HCT116 (cell line): ENCODE data around the gene B3GALNT1. TPM values are rescaled to one million over a fixed set of nuclear protein-coding genes. Genes with fewer than 3 reads are reported as not detected.

Experiments used
- ATAC-seq: fragments of 200-7000 bp; cut with Tn5 transposase; 2 replicates; pipeline ENCODE4 v1.9.1; 2020; ENCODE audit warnings: mild to moderate bottlenecking, moderate library complexity
- BruUV-seq: library from RNA; stranded (reverse); fragments of 400-500 nt; replicated peaks from 2 replicates; lab custom pipeline; 2021; lab: Mats Ljungman, UMichigan
- CTCF ChIA-PET: fragments of 300-600 bp; sonication (Branson Sonifier 250); formaldehyde crosslinking; loops from one replicate; lab custom pipeline; 2021; ENCODE audit warnings: antibody characterized with exemption; lab: Charles Lee
- POLR2A ChIA-PET: fragments of 300-600, 350-600 bp; sonication (Branson Sonifier 250); formaldehyde crosslinking; loops from one replicate; lab custom pipeline; 2021; ENCODE audit warnings: antibody characterized with exemption; lab: Charles Lee
- RAD21 ChIA-PET, 2 experiments: fragments of 300-600 bp; sonication (Branson Sonifier 250); formaldehyde crosslinking; loops; one replicate each; lab custom pipeline; 2023; ENCODE audit warnings: low total read pairs in 2 of 2; ENCODE audit not compliant: uncharacterized antibody in 2 of 2, unreplicated experiment in 2 of 2, low non-redundant PET in 1 of 2; lab: Charles Lee
- DNase-seq: peaks from one replicate; pipeline ENCODE4 v3.0.0-alpha.2; 2010; ENCODE audit warnings: low read depth, low spot score
- H2AFZ ChIP-seq: fragments of 200-600 bp; shearing (Covaris generic), sonication (generic); 2 replicates; pipeline ENCODE4 v1.6.1; 2017; ENCODE audit warnings: low read depth, mixed run types, mixed read lengths, antibody characterized with exemption, low read length; ENCODE audit not compliant: poor library complexity, severe bottlenecking
- H3K27ac ChIP-seq: 2 replicates; pipeline ENCODE4 v1.5.1; 2012; ENCODE audit warnings: low read depth, low read length
- H3K27me3 ChIP-seq: fragments of 200-600 bp; sonication (generic); 2 replicates; pipeline ENCODE4 v1.6.1; 2016; ENCODE audit warnings: mixed run types, low read length, mixed read lengths; ENCODE audit not compliant: insufficient read depth
- H3K36me3 ChIP-seq, 2 experiments: fragments of 200-500 bp in 1 of 2; fragments of 200-600 bp in 1 of 2; sonication (Bioruptor generic) in 1 of 2; sonication (generic) in 1 of 2; 2 replicates each; pipeline versions ENCODE4 v1.5.1 to v1.6.1; 2014 to 2016; ENCODE audit warnings: low read length in 2 of 2, inconsistent platforms in 1 of 2, mixed read lengths in 1 of 2, mixed run types in 1 of 2; ENCODE audit not compliant: insufficient read depth in 2 of 2, control insufficient read depth in 1 of 2
- H3K4me1 ChIP-seq, 2 experiments: fragments of 200-600 bp in 1 of 2; sonication (generic) in 1 of 2; 2 replicates each; pipeline versions ENCODE4 v1.5.1 to v1.6.1; 2012 to 2017; ENCODE audit warnings: low read length in 2 of 2, inconsistent platforms in 1 of 2, mild to moderate bottlenecking in 1 of 2, mixed read lengths in 1 of 2, mixed run types in 1 of 2, moderate library complexity in 1 of 2; ENCODE audit not compliant: insufficient read depth in 2 of 2, control insufficient read depth in 1 of 2
- H3K4me2 ChIP-seq: fragments of 200-600 bp; sonication (generic); 2 replicates; pipeline ENCODE4 v1.6.1; 2017; ENCODE audit warnings: mixed run types, low read length, mixed read lengths
- H3K4me3 ChIP-seq, 2 experiments: fragments of 200-600 bp in 1 of 2; sonication (generic) in 1 of 2; replicated peaks in 1 of 2; 2 replicates each; pipeline ENCODE4 v1.5.1; 2011 to 2016; ENCODE audit warnings: low read length in 2 of 2, control low read depth in 1 of 2, low read depth in 1 of 2, mild to moderate bottlenecking in 1 of 2, mixed read lengths in 1 of 2, mixed run types in 1 of 2
- H3K79me2 ChIP-seq: fragments of 200-600 bp; sonication (generic); 2 replicates; pipeline ENCODE4 v1.6.1; 2017; ENCODE audit warnings: mild to moderate bottlenecking, mixed run types, low read length, moderate library complexity, mixed read lengths; ENCODE audit not compliant: insufficient read depth
- H3K9ac ChIP-seq: fragments of 200-600 bp; sonication (generic); 2 replicates; pipeline ENCODE4 v1.6.1; 2016; ENCODE audit warnings: low read length, mixed read lengths
- H3K9me2 ChIP-seq: fragments of 200-600 bp; sonication (generic), shearing (Covaris generic); 2 replicates; pipeline ENCODE4 v1.6.1; 2017; ENCODE audit warnings: mixed run types, mild to moderate bottlenecking, moderate library complexity; ENCODE audit not compliant: insufficient read depth
- H3K9me3 ChIP-seq, 2 experiments: fragments of 200-500 bp in 1 of 2; fragments of 200-600 bp in 1 of 2; sonication (Bioruptor generic) in 1 of 2; sonication (generic) in 1 of 2; 2 replicates each; pipeline ENCODE4 v1.6.1; 2014 to 2017; ENCODE audit warnings: low read length in 2 of 2, mixed read lengths in 2 of 2, inconsistent platforms in 1 of 2, low read depth in 1 of 2, mild to moderate bottlenecking in 1 of 2, mixed run types in 1 of 2, moderate library complexity in 1 of 2; ENCODE audit not compliant: control insufficient read depth in 1 of 2, insufficient read depth in 1 of 2
- H4K20me1 ChIP-seq: fragments of 200-600 bp; sonication (generic), shearing (Covaris generic); 2 replicates; pipeline ENCODE4 v1.6.1; 2017; ENCODE audit warnings: mixed run types, mild to moderate bottlenecking, moderate library complexity; ENCODE audit not compliant: insufficient read depth
- CBX3 ChIP-seq: IDR thresholded peaks from 2 replicates; pipeline ENCODE4 v1.6.1; 2012; ENCODE audit warnings: low read depth
- EGR1 ChIP-seq: IDR thresholded peaks from 2 replicates; pipeline ENCODE4 v1.6.1; 2012; ENCODE audit warnings: low read depth
- ELF1 ChIP-seq: IDR thresholded peaks from 2 replicates; pipeline ENCODE4 v1.6.1; 2012; ENCODE audit warnings: low read depth, borderline replicate concordance
- EZH2 ChIP-seq: fragments of 200-600 bp; sonication (generic); IDR thresholded peaks from 2 replicates; pipeline ENCODE4 v1.6.1; 2017; ENCODE audit warnings: antibody characterized with exemption, mixed run types
- EZH2phosphoT487 ChIP-seq: fragments of 200-600 bp; IDR thresholded peaks from 2 replicates; pipeline ENCODE4 v1.6.1; 2018; ENCODE audit warnings: antibody characterized with exemption, borderline replicate concordance
- FOSL1 ChIP-seq: IDR thresholded peaks from 2 replicates; pipeline ENCODE4 v1.6.1; 2012; ENCODE audit warnings: low read depth
- JUND ChIP-seq: IDR thresholded peaks from 2 replicates; pipeline ENCODE4 v1.6.1; 2012
- MAX ChIP-seq: IDR thresholded peaks from 2 replicates; pipeline ENCODE4 v1.6.1; 2012
- POLR2AphosphoS5 ChIP-seq: IDR thresholded peaks from 2 replicates; pipeline ENCODE4 v1.6.1; 2011; ENCODE audit warnings: mild to moderate bottlenecking, low read depth, low read length, moderate library complexity
- RAD21 ChIP-seq: IDR thresholded peaks from 2 replicates; pipeline ENCODE4 v1.6.1; 2012; ENCODE audit warnings: low read depth, mild to moderate bottlenecking
- SP1 ChIP-seq: IDR thresholded peaks from 2 replicates; pipeline ENCODE4 v1.6.1; 2012; ENCODE audit warnings: low read depth
- SRF ChIP-seq: IDR thresholded peaks from 2 replicates; pipeline ENCODE4 v1.6.1; 2012; ENCODE audit warnings: low read depth
- TCF7L2 ChIP-seq: IDR thresholded peaks from 2 replicates; pipeline ENCODE4 v1.7.0; 2011; ENCODE audit warnings: borderline replicate concordance, inconsistent platforms; ENCODE audit not compliant: insufficient read depth, insufficient read length; ENCODE audit errors: extremely low read depth
- YY1 ChIP-seq: IDR thresholded peaks from 2 replicates; pipeline ENCODE4 v1.6.1; 2011; ENCODE audit warnings: low read length, low read depth, moderate library complexity, mild to moderate bottlenecking; ENCODE audit not compliant: insufficient replicate concordance; ENCODE audit errors: extremely low read depth
- ZBTB33 ChIP-seq: IDR thresholded peaks from 2 replicates; pipeline ENCODE4 v1.6.1; 2011; ENCODE audit warnings: mild to moderate bottlenecking, low read length, moderate library complexity; ENCODE audit not compliant: insufficient replicate concordance; ENCODE audit errors: extremely low read depth
- ZNF274 ChIP-seq: fragments of 200-500 bp; sonication (Bioruptor generic); IDR thresholded peaks from 2 replicates; pipeline ENCODE4 v1.6.1; 2014; ENCODE audit warnings: mild to moderate bottlenecking, low read depth, low read length, inconsistent platforms
- intact Hi-C: fragments of 100-400 bp; cut with micrococcal nuclease; formaldehyde crosslinking; loops from 2 replicates; pipeline ENCODE4 v1.10.0; 2022
- total RNA-seq: library from RNA; stranded (reverse); gene quantifications from one replicate; pipeline ENCODE4 v1.2.1, GENCODE V29; 2021; ENCODE audit not compliant: unreplicated experiment

Gene B3GALNT1
- total RNA-seq, 1 experiment from 2014 or later, result 9.6 TPM

- no peak for DNase-seq
- H3K4me1 ChIP-seq, result peaks cover 0 to 10% of the 10 kb centered on the region in 2 experiments; a peak in 1 of 4 replicates
- ChIA-PET RAD21 (no interaction called here), CTCF (no interaction called here), POLR2A (interaction anchor here (0.7 kb wide), 1 partner anchor 193 kb away, joined by 5 read pairs; no protein-coding TSS in a partner anchor)
- H3K9me2 ChIP-seq, result no peaks in the 10 kb centered on the region
- H3K27ac ChIP-seq, result no peak overlapping the region
- no peak overlapping the region for H3K9ac ChIP-seq
- no peak overlapping the region for H2AFZ ChIP-seq
- no peaks in the 10 kb centered on the region for H3K36me3 ChIP-seq
- no peak overlapping the region for H3K4me3 ChIP-seq
- intact Hi-C loops, result no loop called here
- ATAC-seq, result no peak
- H3K27me3 ChIP-seq, result no peaks in the 10 kb centered on the region
- H4K20me1 ChIP-seq, result no peaks in the 10 kb centered on the region
- no TSS peak for BruUV-seq
- H3K4me2 ChIP-seq, result no peak overlapping the region
- no peaks in the 10 kb centered on the region for H3K9me3 ChIP-seq
- no peaks in the 10 kb centered on the region for H3K79me2 ChIP-seq
- no peak for TF ChIP-seq ELF1
- TF ChIP-seq POLR2AphosphoS5, result no peak
- no peak for TF ChIP-seq ZNF274
- no peak for TF ChIP-seq MAX
- TF ChIP-seq EZH2, result no peak
- TF ChIP-seq TCF7L2, result no peak
- TF ChIP-seq ZBTB33, result no peak
- TF ChIP-seq FOSL1, result no peak
- no peak for TF ChIP-seq YY1
- no peak for TF ChIP-seq JUND
- no peak for TF ChIP-seq CBX3
- TF ChIP-seq EGR1, result no peak
- no peak for TF ChIP-seq EZH2phosphoT487
- no peak for TF ChIP-seq SRF
- TF ChIP-seq RAD21, result no peak
- no peak for TF ChIP-seq SP1
Observed at GRCh38 chr3:161137260-161137659, 32.1 kb upstream of the B3GALNT1 start.
